GM19035 (cell line): Measurements from ENCODE around the gene NID2.

Experiments
- ATAC-seq: cut with Tn5 transposase; IDR thresholded peaks from one replicate; pipeline ENCODE4 v1.9.1; 2021; ENCODE audit not compliant: unreplicated experiment

The NID2 gene, protein sequence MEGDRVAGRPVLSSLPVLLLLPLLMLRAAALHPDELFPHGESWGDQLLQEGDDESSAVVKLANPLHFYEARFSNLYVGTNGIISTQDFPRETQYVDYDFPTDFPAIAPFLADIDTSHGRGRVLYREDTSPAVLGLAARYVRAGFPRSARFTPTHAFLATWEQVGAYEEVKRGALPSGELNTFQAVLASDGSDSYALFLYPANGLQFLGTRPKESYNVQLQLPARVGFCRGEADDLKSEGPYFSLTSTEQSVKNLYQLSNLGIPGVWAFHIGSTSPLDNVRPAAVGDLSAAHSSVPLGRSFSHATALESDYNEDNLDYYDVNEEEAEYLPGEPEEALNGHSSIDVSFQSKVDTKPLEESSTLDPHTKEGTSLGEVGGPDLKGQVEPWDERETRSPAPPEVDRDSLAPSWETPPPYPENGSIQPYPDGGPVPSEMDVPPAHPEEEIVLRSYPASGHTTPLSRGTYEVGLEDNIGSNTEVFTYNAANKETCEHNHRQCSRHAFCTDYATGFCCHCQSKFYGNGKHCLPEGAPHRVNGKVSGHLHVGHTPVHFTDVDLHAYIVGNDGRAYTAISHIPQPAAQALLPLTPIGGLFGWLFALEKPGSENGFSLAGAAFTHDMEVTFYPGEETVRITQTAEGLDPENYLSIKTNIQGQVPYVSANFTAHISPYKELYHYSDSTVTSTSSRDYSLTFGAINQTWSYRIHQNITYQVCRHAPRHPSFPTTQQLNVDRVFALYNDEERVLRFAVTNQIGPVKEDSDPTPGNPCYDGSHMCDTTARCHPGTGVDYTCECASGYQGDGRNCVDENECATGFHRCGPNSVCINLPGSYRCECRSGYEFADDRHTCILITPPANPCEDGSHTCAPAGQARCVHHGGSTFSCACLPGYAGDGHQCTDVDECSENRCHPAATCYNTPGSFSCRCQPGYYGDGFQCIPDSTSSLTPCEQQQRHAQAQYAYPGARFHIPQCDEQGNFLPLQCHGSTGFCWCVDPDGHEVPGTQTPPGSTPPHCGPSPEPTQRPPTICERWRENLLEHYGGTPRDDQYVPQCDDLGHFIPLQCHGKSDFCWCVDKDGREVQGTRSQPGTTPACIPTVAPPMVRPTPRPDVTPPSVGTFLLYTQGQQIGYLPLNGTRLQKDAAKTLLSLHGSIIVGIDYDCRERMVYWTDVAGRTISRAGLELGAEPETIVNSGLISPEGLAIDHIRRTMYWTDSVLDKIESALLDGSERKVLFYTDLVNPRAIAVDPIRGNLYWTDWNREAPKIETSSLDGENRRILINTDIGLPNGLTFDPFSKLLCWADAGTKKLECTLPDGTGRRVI (N-terminal part only)

DNA sequence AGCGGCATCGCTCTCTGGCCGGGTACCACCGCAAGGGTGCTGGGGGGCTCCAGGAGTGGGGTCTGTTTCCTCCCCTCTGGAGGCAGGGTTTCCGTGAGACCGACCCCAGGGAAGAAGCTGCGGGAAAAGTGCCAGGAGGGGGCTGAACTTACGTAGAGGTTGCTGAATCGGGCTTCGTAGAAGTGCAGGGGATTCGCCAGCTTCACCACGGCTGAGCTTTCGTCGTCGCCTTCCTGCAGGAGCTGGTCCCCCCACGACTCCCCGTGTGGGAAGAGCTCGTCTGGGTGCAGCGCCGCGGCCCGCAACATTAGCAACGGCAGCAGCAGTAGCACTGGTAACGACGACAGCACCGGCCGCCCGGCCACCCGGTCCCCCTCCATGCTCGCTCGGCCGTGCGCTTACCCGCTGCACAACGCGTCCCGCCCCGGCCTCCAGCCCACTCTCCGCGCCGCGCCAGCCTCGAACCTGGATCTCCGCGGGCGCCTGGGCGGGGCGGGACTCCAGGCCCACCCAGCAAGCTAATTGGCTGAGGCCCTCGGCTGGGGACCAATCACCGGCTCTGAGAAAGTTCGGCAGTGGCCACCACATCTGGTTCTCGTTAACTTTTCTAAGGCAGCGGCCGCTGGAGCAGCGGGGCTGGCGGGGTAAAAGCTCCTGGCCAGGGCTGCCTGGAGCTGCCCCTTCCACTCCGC is at the start of gene NID2:
Gene NID2 (minus strand): TSS at position 445 of the 692 bp plus-strand sequence. CDS start 65 bp downstream, at position 380.
- no peak for ATAC-seq

DNA sequence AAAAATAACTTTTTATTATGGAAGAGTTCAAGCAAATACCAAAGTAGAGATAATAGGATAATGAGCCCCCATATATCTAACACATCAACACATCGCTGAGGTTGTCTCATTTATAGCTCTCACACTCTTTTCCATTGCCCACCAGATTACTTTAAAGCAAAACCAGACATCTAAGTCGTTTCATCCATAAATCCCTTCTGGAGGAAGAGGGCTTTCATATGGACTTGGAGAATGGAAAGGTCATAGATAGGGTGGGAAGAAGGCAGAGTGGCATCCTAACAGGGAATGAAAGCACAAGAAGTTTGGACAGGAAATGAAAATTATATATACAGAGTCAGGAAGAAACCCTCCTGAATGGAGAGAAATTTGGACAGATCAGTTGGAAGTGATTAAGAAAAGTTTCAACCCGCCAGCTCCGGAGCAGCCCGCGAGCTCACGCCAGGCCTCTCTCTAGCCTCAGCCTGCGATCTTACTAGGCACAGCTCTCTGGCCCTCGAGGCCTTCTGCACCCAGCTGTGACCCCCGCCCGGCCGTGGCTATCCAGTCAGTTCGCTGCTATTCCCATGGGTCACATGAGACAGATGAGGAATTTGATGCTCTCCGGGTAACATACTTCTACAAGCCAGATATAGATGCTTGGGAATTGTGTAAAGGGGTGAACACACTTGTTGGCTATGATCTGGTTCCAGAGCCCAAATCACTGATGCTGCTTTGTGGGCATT is 48.4 kb upstream of the NID2 start:
- ATAC-seq = no peak

DNA sequence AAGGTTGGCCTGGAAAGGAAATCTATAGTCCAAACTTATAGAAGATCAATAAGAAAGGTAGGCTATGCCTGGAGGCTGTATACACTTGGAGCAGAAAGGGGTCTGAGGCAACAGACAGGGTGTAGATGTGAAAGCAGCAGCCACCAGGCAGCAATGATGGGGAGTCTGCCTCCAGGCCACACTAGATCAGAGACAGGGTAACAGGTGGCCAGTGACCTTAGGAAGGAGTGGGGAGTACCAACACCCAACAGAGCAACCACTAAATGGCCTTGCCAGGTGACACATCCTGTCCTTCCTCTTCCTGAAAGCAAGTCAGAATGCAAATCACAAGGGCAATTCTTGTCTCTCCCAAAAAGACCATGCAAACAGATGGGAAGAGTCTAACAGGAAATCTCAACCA is 46.4 kb upstream of the NID2 start:
- no peak for ATAC-seq

DNA sequence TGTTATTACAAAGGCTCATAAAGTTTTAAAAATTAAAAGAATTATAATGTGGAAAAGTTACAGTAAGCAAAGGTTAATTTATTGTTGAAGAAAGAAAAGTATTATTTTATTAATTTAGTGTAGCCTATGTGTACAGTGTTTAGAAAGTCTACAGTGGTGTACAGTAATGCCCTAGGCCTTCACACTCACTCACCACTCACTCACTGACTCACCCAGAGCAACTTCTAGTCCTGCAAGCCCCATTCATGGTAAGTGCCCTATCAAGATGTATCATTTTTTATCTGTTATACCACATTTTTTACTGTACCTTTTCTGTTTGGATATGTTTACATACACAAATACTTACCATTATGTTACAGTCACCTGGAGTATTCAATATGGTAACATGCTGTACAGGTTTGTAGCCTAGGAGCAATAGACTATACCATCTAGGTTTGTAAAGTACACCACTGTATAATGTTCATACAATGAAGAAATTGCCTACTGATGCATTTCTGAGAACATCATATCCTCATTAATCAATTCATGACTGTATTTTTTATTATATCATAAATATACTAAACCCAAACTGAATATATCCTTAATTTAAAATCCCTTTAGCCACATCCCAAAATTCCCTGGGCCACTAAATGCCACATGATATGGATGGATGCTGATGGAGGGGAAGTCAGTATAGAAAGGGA is 43.6 kb upstream of the NID2 start:
- ATAC-seq = no peak

DNA sequence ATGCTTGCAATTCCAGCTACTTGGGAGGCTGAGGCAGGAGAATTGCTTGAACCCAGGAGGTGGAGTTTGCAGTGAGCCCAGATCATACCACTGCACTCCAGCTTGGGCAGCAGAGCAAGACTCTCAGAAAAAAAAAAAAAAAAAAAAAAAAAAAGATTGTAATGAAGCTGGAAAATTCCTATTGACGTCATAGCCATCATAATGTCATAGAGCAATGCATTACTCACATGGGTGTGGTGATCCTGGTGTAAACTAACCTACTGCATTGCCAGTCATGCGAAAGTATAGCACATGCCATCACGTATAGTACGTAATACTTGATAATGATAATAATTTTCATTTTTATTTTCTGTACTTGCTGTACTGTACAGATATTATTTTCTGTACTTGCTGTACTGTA is 42.7 kb upstream of the NID2 start:
- no peak for ATAC-seq

DNA sequence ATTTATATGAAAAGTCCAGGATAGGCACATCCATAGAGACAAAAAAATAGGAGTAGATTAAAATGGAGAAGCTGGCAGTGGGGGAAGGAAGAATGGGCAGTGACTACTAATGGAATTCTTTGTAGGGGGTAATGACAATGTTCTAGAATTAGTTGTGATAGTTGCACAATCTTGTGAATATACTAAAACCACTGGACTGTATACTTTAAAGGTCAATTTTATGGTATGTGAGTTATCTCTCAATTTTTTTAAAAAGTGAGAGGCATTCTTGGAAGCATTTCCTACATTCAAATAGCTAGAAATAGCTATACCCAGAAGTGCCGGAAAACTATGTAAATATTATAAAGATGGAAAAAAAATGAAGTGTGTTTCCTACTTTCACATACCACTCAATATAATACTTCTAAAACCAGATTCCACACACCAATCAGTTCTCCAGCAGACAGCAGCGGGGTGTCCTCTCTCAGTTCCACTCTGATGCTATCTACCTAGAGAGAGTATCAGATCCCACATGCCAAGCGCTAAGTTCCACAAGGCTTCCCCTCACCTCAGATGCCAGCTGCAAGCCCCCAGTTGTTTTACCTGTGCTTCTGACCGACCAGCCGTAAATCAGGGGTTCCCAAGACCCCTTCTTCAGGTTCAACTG is 41.7 kb upstream of the NID2 start:
- ATAC-seq = no peak

DNA sequence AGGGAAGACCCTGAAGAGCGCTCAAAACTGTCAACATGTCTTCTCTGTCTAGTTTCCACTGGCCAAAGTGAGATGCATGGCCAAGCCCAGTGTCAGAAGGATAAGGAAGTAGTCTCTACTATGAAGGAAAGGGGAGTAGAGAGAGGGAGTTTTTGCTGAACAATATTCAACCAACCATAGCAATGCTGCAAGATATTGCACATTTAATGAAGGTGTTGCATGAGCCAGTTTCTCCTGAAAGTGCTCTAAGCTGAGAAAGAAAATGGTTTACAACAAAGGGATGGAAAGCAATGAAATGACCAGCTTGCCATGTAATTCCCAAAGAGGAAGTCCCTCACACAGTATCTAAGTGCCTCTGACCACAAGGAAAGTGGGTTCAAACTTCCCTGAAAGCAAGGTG is 40.0 kb upstream of the NID2 start:
- no peak for ATAC-seq

DNA sequence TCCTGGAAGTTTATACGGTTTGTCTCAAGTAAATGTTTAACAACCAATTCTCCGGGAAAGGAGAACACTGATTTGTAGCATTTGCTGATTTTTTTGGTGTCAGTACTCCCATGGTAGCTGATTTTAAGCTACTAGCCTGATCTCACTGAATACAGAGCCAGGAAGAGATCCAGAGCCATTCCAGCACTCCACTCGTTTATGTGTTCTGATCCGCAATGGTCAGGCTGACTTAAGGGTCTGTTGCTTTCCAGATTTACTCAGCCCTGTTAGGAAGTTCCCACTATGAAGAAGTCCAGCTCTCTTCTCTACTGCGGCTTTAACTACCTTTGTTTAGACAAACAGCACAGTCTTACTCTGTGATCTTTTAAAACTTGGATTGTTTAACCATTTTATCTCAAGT is 38.0 kb upstream of the NID2 start:
- ATAC-seq = no peak

DNA sequence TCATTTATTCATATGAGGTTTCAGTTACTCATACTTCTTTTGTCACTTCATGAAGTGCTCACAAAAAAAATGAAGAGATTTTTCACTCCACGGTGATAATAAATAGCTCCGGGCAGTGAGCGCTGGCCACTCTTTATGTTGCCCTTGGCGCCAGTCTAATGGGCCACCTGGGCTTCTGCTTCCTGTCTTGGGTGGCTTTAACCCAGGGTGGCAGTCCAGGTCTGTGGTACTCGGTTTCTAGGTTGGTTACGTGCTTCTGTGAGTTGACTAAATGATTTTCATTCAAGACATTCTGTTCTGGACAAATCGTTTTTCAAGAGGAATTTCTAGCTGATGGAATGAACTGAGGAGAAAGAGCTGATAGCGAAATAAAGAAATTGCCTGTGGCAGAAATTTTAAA is 34.6 kb upstream of the NID2 start:
- ATAC-seq = no peak

DNA sequence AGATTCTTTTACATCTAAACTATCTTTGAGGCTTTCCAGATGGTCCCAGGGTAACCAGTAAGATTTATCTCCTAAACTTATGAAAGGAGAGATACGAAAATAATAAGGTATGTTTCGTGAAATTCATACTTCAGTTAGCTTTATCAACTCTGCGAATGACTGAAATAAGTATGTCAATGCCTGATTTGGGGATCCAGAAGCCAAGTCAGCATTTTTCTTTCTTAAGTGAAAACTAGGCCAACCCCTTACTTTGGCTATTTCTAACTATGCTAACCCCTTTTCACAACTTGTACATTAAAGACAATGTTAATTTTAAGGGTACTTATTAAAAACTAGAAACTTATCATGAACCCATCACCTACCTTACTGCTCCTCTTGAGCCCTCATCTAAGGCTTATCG is 26.9 kb upstream of the NID2 start:
- ATAC-seq = no peak

DNA sequence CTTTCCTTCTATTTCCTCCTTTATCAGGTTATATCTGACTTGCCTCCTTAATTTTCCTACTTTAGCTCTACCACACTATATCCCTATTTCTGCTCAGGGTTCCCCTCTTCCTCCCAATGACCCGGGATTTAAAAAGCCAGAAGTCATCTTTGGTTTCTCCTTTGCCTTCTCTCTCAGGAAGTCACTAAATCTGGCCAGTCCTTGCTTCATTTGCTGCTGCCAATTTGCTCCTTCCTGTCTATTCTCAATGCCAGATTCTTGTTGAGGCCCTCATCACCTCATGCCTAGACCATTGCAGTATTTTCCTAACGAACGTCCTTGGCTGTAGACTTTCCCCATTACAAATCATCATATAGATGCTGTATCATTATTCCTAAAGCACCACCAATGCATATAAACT is 26.5 kb upstream of the NID2 start:
- no peak for ATAC-seq

DNA sequence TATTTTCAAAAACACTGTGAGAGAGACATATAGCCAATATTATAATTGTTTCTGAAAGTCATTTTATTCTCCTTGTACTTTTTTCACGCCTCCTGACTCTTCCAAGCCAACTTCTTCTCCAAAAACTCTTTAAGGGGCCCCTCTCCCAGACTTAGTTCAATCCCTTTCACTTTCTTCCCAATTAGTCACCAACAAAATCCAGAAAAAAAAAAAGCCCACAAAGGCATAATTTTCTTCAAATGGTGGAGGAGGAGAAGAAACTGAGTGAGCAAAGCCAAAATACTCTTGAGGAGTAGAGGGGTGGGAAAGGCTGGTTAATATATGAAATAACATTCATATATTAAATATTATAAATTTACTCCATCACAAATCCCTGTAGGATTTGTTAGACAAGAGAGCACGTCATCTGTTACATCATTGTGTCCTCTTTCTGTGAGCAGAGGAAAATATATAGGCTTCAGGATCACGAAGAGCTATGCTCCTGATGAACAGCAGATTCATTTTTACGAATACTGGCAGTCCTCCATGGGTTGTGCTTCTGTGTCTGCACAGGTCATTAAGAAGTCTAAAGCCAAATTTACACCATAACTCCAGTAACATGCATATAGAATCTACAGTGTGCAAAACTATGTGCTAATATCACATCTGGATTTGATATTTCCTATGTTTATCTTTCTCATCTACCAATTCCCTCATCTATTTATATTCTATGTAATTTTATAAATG is 25.9 kb upstream of the NID2 start:
- ATAC-seq = no peak

DNA sequence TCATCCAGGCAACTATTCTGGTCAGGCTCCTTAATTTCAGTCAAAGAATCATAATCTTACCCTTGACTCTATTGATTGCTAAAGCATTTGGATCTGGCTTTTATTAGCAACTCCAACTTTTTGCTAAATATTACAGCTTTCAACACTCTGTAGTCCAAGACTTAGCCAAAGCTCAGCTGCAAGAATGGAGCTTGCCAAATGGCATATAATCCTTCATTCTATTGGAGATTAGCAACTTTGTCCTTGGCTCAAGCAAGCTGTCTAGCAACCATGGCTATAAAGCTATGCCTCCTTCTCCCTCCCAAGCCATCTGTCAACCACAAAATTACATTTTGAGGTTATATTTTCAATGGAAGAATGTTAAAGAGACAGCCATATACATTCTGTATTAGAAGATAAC is 23.1 kb upstream of the NID2 start:
- ATAC-seq = no peak

DNA sequence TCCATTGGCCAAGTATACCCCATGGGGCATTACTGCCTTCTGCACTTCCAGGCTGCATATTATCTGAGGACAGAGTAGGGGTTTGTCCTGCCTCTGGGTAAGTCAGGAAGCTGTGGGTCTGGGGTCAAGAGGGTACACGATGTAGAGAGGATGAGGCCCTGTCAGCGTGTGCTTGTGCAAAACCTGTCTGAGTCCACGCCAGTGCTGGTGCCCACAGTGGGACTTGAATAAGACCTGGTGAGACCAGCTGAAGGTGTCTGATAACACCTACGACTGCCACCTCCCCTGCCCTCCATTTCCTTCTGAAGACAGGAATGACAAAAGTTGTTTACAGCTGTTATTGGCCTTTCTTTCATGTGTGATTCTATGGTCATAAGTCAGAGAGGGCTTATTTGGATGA is 22.1 kb upstream of the NID2 start:
- ATAC-seq = no peak

DNA sequence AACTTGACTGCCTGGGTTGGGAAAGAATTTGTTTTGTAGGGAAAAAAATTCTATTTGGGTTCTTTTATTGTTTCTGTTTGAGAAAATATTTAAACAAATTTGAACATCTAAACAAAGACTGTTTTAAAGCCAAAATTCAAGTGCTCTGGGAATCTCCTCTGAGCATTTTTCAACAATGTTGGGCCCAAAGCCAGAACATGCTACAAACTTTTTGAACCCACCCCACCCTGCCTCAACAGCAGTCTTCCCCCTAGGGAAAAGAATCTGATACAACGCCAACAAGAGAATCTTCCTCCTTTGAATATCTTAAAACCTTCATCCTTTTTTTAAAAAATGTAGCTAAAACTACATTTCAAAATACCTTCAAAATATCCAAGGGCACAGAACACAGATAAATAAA is 20.4 kb upstream of the NID2 start:
- no peak for ATAC-seq

DNA sequence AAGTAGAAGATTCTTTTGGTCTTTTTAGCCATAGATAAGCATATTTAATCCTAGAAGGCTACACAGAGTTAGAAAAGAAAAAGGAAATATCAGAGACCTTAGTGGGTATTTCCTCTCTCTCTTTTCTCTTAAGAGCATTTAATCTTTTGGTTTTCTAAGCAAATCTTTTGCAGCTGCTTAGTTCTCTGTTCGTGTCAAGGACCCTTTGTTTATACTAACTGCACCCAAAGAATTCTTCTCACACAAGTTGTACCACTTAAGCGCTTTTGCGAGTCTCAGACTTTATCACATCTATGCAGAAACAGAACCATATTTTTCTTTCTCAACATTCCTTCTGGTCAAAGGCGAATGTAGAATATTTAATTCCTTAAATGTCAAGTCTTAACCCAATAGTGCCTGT is 17.9 kb upstream of the NID2 start:
- no peak for ATAC-seq

DNA sequence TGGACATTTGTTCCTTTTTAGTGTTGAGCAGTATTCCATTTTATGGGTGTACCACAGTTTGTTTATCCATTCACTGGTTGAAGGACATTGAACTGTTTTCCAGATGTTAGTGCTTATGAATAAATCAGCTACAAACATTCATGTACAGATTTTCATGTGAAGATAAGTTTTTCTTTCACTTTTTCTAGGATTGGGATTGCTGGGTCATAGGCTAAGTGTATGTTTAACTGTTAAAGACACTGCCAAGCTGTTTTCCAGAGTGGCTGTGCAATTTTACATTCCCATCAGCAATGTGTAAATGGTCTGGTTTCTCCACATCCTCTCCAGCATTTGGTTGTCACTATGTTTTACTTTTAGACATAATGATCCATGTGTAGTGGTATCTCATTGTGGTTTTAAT is 14.0 kb upstream of the NID2 start:
- no peak for ATAC-seq

DNA sequence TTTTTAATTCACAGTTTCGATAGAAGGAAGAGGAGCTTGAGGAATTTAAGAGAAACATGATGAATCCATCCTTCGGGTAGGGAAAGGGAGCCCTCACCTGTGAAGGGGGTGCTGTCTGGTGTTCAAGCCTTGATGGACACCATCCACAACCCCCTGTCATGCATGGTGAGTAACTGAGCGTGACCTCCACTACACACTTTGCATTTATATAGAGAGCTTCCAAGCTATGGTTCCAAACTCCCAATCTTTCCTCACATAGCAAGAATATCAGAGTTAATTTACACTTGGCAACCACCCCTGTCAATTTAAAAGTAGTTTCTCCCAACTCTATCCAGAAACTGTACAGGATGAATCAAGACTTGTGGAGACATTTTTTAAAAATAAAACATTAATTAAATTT is 13.1 kb upstream of the NID2 start:
- ATAC-seq = no peak
